ENCODE measurements around the gene TMC4.
"Not testable (repeated sequence)": the region's sequence is repeated elsewhere in the genome, so short reads cannot be mapped to it uniquely, and the experiment has no call there.

The TMC4 gene

GRCh38 chr19:54172471-54173358, at the start of gene TMC4:
Gene TMC4 (minus strand): TSS chr19:54173160. CDS start chr19:54173117, 43 bp downstream.
- DNase-seq (ENCODE audit: low read depth), result no peak

- not testable (repeated sequence) for DNase-seq (ENCODE audit: low read depth)
Measured at GRCh38 chr19:54221947-54222346, 49.0 kb upstream of the TMC4 start.

- DNase-seq (ENCODE audit: low read depth), result not testable (repeated sequence)
Measured at GRCh38 chr19:54219702-54220101, 46.7 kb upstream of the TMC4 start.

- DNase-seq (ENCODE audit: low read depth), result no peak
Measured at GRCh38 chr19:54218960-54219661, 46.2 kb upstream of the TMC4 start.

- DNase-seq (ENCODE audit: low read depth), result no peak
Measured at GRCh38 chr19:54218259-54218658, 45.3 kb upstream of the TMC4 start.

- not testable (repeated sequence) for DNase-seq (ENCODE audit: low read depth)
Measured at GRCh38 chr19:54217517-54218247, 44.7 kb upstream of the TMC4 start.

- DNase-seq (ENCODE audit: low read depth), result no peak
Measured at GRCh38 chr19:54216869-54217268, 43.9 kb upstream of the TMC4 start.

GRCh38 chr19:54214734-54215133, 41.8 kb upstream of the TMC4 start:
- not testable (repeated sequence) for DNase-seq (ENCODE audit: low read depth)

- not testable (repeated sequence) for DNase-seq (ENCODE audit: low read depth)
Measured at GRCh38 chr19:54214217-54214616, 41.3 kb upstream of the TMC4 start.

- DNase-seq (ENCODE audit: low read depth), result no peak
Measured at GRCh38 chr19:54211235-54211634, 38.3 kb upstream of the TMC4 start.

GRCh38 chr19:54209811-54210494, 37.0 kb upstream of the TMC4 start:
- no peak for DNase-seq (ENCODE audit: low read depth)

GRCh38 chr19:54209058-54209810, 36.3 kb upstream of the TMC4 start:
- DNase-seq (ENCODE audit: low read depth), result no peak

GRCh38 chr19:54208784-54209057, 35.8 kb upstream of the TMC4 start:
- no peak for DNase-seq (ENCODE audit: low read depth)

- no peak for DNase-seq (ENCODE audit: low read depth)
Measured at GRCh38 chr19:54207983-54208783, 35.2 kb upstream of the TMC4 start.

GRCh38 chr19:54207676-54207982, 34.7 kb upstream of the TMC4 start:
- DNase-seq (ENCODE audit: low read depth), result no peak

- not testable (repeated sequence) for DNase-seq (ENCODE audit: low read depth)
Measured at GRCh38 chr19:54207193-54207592, 34.2 kb upstream of the TMC4 start.

GRCh38 chr19:54206831-54207177, 33.8 kb upstream of the TMC4 start:
- no peak for DNase-seq (ENCODE audit: low read depth)

GRCh38 chr19:54206030-54206830, 33.3 kb upstream of the TMC4 start:
- no peak for DNase-seq (ENCODE audit: low read depth)

- DNase-seq (ENCODE audit: low read depth), result no peak
Measured at GRCh38 chr19:54204767-54205468, 32.0 kb upstream of the TMC4 start.

Data from stimulated activated CD8-positive, alpha-beta memory T cell treated with anti-CD3 and anti-CD28 coated beads, Interleukin-12 subunit alpha, Interleukin-12 subunit beta, amount 100 ng/mL, for 1 hour (primary cell).